ENCODE measurements around the gene COX17. TPM values are rescaled to one million over a fixed set of nuclear protein-coding genes. Genes with fewer than 3 reads are reported as not detected.

Gene COX17
- total and polyA plus RNA-seq, 2 of the 13 experiments (the other 11 are each of a cell fraction or from before 2014, with no cell fraction given) = 41.4 to 51.0 TPM

DNA sequence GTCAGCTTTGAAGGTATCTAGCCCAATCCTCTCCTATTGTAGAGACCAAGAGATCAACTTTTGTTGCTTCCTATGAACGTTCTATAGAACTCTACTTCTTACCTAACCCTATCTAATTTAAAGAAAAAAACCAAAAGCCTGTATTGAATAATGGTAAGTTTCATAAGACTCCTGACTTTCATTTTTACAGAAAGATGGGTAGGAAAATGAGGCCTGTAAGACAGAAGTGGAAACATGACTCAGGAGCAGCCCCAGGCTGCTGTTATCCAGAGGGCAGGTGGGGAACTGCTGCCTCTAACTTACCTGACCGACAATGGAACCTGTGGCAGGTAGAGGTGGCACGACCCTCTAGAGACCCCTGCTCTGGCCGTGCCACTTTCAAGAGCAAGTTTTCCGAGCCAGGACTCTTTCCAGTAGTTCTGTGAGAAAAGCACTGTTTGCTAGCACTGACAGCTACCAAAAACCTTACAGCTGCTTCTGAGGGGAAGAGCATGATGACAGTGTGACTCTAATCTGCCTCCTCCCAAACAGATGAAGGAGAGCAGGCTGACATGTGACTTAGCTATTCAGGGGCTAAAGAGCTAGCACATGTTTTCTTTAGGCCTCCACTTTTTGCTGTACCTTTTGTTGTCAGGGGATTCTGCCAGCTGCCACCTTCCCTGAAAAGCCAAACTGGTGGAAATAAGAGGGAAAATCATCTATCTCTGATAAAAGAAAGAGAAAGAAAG is 34.3 kb downstream of the COX17 start:
- Histone ChIP-seq H3K79me2 (ENCODE audit: insufficient read depth, low read length) (no peaks in the 10 kb centered on the region), H3K27ac (ENCODE audit: extremely low read length, insufficient read depth, low read length) (no peak overlapping the region), H3K9ac (ENCODE audit: insufficient read depth, low read depth, low read length) (no peak overlapping the region), H3K4me2 (ENCODE audit: low read depth, low read length) (no peak overlapping the region), H3K9me3 (ENCODE audit: low read length) (no peaks in the 10 kb centered on the region), H4K20me1 (ENCODE audit: insufficient read depth, low read length) (no peaks in the 10 kb centered on the region), H3K27me3 (ENCODE audit: control insufficient read depth in 1 of 2, insufficient read depth in 2 of 2, low read length in 2 of 2) (no peaks in the 10 kb centered on the region), H3K4me3 (replicated peaks in 1 of 3; ENCODE audit: insufficient read depth in 1 of 3, low read depth in 2 of 3, low read length in 3 of 3) (no peak overlapping the region), H2AFZ (ENCODE audit: low read length) (no peak overlapping the region), H3K36me3 (replicated peaks in 1 of 2; ENCODE audit: control insufficient read depth in 1 of 2, insufficient read depth in 2 of 2, low read length in 2 of 2) (no peaks in the 10 kb centered on the region), H3K4me1 (ENCODE audit: insufficient read depth, low read length) (peaks cover 19% of the 10 kb centered on the region)
- in situ Hi-C loops (cut with HindIII; ENCODE audit: extremely low pct_ligation_motif_present, low pct_unique_long_range_greater_than_20kb) = no loop called here
- DNase-seq (ENCODE audit: low spot score) = no peak
- ChIA-PET CTCF (ENCODE audit: low intra/inter-chr PET ratio, low total read pairs) (no interaction called here), POLR2A (no interaction called here)
- intact Hi-C loops (cut with micrococcal nuclease; ENCODE audit: unreplicated experiment) = no loop called here
- FAIRE-seq = no peak
- 63% methylated on average over 5 of the region's 5 CpGs for WGBS (ENCODE audit: low lambda C conversion rate)
- BruUV-seq (replicated peaks) = no TSS peak
- ATAC-seq = no peak
- TF ChIP-seq, protein P1, sequence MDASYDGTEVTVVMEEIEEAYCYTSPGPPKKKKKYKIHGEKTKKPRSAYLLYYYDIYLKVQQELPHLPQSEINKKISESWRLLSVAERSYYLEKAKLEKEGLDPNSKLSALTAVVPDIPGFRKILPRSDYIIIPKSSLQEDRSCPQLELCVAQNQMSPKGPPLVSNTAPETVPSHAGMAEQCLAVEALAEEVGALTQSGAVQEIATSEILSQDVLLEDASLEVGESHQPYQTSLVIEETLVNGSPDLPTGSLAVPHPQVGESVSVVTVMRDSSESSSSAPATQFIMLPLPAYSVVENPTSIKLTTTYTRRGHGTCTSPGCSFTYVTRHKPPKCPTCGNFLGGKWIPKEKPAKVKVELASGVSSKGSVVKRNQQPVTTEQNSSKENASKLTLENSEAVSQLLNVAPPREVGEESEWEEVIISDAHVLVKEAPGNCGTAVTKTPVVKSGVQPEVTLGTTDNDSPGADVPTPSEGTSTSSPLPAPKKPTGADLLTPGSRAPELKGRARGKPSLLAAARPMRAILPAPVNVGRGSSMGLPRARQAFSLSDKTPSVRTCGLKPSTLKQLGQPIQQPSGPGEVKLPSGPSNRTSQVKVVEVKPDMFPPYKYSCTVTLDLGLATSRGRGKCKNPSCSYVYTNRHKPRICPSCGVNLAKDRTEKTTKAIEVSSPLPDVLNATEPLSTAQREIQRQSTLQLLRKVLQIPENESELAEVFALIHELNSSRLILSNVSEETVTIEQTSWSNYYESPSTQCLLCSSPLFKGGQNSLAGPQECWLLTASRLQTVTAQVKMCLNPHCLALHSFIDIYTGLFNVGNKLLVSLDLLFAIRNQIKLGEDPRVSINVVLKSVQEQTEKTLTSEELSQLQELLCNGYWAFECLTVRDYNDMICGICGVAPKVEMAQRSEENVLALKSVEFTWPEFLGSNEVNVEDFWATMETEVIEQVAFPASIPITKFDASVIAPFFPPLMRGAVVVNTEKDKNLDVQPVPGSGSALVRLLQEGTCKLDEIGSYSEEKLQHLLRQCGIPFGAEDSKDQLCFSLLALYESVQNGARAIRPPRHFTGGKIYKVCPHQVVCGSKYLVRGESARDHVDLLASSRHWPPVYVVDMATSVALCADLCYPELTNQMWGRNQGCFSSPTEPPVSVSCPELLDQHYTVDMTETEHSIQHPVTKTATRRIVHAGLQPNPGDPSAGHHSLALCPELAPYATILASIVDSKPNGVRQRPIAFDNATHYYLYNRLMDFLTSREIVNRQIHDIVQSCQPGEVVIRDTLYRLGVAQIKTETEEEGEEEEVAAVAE (CRISPR knock-in tag; IDR thresholded peaks at IDR 0.05; ENCODE audit: borderline replicate concordance) = no peak
- TF ChIP-seq PHF21A (CRISPR knock-in tag; IDR thresholded peaks at IDR 0.05) (no peak), ATRX (CRISPR knock-in tag; IDR thresholded peaks at IDR 0.05; ENCODE audit: borderline replicate concordance) (no peak), NPAS2 (CRISPR knock-in tag; IDR thresholded peaks at IDR 0.05; ENCODE audit: borderline replicate concordance) (no peak)
- TF ChIP-seq, protein P2, sequence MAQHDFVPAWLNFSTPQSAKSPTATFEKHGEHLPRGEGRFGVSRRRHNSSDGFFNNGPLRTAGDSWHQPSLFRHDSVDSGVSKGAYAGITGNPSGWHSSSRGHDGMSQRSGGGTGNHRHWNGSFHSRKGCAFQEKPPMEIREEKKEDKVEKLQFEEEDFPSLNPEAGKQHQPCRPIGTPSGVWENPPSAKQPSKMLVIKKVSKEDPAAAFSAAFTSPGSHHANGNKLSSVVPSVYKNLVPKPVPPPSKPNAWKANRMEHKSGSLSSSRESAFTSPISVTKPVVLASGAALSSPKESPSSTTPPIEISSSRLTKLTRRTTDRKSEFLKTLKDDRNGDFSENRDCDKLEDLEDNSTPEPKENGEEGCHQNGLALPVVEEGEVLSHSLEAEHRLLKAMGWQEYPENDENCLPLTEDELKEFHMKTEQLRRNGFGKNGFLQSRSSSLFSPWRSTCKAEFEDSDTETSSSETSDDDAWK (CRISPR knock-in tag; IDR thresholded peaks at IDR 0.05) = no peak
- TF ChIP-seq, protein P3, sequence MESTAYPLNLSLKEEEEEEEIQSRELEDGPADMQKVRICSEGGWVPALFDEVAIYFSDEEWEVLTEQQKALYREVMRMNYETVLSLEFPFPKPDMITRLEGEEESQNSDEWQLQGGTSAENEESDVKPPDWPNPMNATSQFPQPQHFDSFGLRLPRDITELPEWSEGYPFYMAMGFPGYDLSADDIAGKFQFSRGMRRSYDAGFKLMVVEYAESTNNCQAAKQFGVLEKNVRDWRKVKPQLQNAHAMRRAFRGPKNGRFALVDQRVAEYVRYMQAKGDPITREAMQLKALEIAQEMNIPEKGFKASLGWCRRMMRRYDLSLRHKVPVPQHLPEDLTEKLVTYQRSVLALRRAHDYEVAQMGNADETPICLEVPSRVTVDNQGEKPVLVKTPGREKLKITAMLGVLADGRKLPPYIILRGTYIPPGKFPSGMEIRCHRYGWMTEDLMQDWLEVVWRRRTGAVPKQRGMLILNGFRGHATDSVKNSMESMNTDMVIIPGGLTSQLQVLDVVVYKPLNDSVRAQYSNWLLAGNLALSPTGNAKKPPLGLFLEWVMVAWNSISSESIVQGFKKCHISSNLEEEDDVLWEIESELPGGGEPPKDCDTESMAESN (CRISPR knock-in tag; conservative IDR thresholded peaks at IDR 0.05) = no peak
- TF ChIP-seq, protein P4, sequence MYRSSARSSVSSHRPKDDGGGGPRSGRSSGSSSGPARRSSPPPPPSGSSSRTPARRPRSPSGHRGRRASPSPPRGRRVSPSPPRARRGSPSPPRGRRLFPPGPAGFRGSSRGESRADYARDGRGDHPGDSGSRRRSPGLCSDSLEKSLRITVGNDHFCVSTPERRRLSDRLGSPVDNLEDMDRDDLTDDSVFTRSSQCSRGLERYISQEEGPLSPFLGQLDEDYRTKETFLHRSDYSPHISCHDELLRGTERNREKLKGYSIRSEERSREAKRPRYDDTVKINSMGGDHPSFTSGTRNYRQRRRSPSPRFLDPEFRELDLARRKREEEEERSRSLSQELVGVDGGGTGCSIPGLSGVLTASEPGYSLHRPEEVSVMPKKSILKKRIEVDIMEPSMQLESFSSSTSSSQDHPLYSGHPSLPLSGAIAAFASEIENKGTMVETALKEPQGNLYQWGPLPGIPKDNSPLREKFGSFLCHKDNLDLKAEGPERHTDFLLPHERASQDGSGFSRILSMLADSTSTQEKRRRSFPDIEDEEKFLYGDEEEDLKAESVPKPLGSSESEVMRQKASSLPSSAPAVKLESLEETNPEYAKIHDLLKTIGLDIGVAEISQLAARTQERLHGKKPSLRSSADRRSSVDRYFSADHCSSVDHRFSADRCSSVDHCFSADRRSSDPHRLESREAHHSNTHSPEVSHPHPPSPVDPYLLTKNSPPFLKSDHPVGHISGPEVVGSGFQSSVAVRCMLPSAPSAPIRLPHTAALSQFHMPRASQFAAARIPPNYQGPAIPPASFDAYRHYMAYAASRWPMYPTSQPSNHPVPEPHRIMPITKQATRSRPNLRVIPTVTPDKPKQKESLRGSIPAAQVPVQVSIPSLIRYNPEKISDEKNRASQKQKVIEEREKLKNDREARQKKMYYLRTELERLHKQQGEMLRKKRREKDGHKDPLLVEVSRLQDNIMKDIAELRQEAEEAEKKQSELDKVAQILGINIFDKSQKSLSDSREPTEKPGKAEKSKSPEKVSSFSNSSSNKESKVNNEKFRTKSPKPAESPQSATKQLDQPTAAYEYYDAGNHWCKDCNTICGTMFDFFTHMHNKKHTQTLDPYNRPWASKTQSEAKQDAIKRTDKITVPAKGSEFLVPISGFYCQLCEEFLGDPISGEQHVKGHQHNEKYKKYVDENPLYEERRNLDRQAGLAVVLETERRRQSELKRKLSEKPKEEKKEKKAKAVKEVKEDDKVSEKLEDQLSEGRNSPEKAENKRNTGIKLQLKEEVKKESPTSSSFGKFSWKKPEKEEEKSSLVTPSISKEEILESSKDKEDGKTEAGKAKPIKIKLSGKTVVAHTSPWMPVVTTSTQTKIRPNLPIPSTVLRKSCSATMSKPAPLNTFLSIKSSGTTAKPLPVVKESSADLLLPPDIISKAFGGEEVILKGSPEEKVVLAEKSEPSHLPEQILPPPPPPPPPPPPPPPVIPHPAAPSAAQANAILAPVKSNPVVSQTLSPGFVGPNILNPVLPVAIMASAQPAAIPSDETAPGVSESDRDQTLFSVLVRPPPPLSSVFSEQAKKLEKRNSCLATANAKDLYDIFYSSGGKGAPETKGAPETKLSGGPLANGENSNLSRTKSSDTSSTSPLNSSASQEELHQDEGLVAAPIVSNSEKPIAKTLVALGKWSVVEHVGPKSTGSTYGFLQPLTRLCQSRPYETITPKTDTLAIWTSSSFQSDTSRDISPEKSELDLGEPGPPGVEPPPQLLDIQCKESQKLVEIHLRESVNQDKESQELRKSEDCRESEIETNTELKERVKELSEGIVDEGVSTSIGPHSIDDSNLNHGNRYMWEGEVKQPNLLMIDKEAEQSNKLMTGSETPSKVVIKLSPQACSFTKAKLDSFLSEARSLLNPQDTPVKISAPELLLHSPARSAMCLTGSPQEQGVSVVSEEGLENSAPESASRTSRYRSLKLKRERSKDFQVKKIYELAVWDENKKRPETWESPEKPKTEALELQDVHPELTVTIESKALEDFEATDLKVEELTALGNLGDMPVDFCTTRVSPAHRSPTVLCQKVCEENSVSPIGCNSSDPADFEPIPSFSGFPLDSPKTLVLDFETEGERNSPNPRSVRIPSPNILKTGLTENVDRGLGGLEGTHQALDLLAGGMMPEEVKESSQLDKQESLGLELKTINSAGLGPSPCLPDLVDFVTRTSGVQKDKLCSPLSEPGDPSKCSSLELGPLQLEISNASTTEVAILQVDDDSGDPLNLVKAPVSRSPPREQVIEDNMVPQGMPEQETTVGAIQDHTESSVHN (CRISPR knock-in tag; IDR thresholded peaks at IDR 0.05) = no peak
